MM.1S (cell line): ENCODE data around the gene VSIR.

Source experiments
- DNase-seq: peaks from one replicate; pipeline ENCODE4 v3.0.0-alpha.2; 2015
- H2AFZ ChIP-seq: fragments of 300-600 bp; sonication (generic); 2 replicates; pipeline ENCODE4 v1.6.0; 2016; ENCODE audit warnings: antibody characterized with exemption, low read length
- H3F3A ChIP-seq: fragments of 300-600 bp; sonication (generic); 2 replicates; pipeline ENCODE4 v1.6.1; 2016; ENCODE audit warnings: mild to moderate bottlenecking, antibody characterized with exemption, low read length, moderate library complexity, mixed read lengths; ENCODE audit not compliant: insufficient read depth
- H3K27ac ChIP-seq: fragments of 300-600 bp; sonication (generic); 2 replicates; pipeline ENCODE4 v1.5.1; 2016; ENCODE audit warnings: mild to moderate bottlenecking, low read length
- H3K27me3 ChIP-seq: fragments of 300-600 bp; sonication (generic); replicated peaks from 2 replicates; pipeline ENCODE4 v1.6.0; 2016; ENCODE audit warnings: low read length; ENCODE audit not compliant: insufficient read depth
- H3K36me3 ChIP-seq: fragments of 300-600 bp; sonication (generic); replicated peaks from 2 replicates; pipeline ENCODE4 v1.6.1; 2016; ENCODE audit warnings: mild to moderate bottlenecking, low read length, mixed read lengths; ENCODE audit not compliant: insufficient read depth
- H3K4me1 ChIP-seq: fragments of 300-600 bp; sonication (generic); 2 replicates; pipeline ENCODE4 v1.6.1; 2016; ENCODE audit warnings: low read length, mixed read lengths
- H3K4me2 ChIP-seq: fragments of 300-600 bp; sonication (generic); 2 replicates; pipeline ENCODE4 v1.6.0; 2016; ENCODE audit warnings: low read depth, low read length
- H3K4me3 ChIP-seq: fragments of 300-600 bp; sonication (generic); 2 replicates; pipeline ENCODE4 v1.5.1; 2016; ENCODE audit warnings: low read length, mixed read lengths
- H3K79me2 ChIP-seq: fragments of 300-600 bp; sonication (generic); 2 replicates; pipeline ENCODE4 v1.6.1; 2016; ENCODE audit warnings: mixed run types, low read length, mixed read lengths
- H3K9ac ChIP-seq: fragments of 300-600 bp; sonication (generic); 2 replicates; pipeline ENCODE4 v1.6.1; 2016; ENCODE audit warnings: low read length, mixed read lengths
- H3K9me2 ChIP-seq: fragments of 300-600 bp; sonication (generic); replicated peaks from 2 replicates; pipeline ENCODE4 v1.6.1; 2016; ENCODE audit warnings: mild to moderate bottlenecking, low read length, mixed read lengths; ENCODE audit not compliant: insufficient read depth
- H3K9me3 ChIP-seq: fragments of 300-600 bp; sonication (generic); replicated peaks from 2 replicates; pipeline ENCODE4 v1.6.1; 2016; ENCODE audit warnings: mild to moderate bottlenecking, low read length, mixed read lengths; ENCODE audit not compliant: insufficient read depth
- H4K20me1 ChIP-seq: fragments of 300-600 bp; sonication (generic); 2 replicates; pipeline ENCODE4 v1.6.1; 2016; ENCODE audit warnings: mild to moderate bottlenecking, low read length, moderate library complexity, mixed read lengths; ENCODE audit not compliant: insufficient read depth
- CTCF ChIP-seq: fragments of 300-600 bp; sonication (generic); IDR thresholded peaks from 2 replicates; pipeline ENCODE4 v1.5.1; 2016; ENCODE audit warnings: antibody characterized with exemption, low read length, mixed read lengths
- EZH2 ChIP-seq: fragments of 300-600 bp; sonication (generic); optimal IDR thresholded peaks from 2 replicates; pipeline ENCODE3; 2017; ENCODE audit warnings: low read depth, mild to moderate bottlenecking, antibody characterized with exemption, low read length, mixed read lengths
- EZH2phosphoT487 ChIP-seq: fragments of 300-600 bp; sonication (generic); IDR thresholded peaks from 2 replicates; pipeline ENCODE4 v1.6.1; 2018; ENCODE audit warnings: antibody characterized with exemption, low read length

The VSIR gene

GRCh38 chr10:71815515-71816130, 42.3 kb upstream of the VSIR start:
- TF ChIP-seq EZH2phosphoT487 (no peak), EZH2 (no peak), CTCF (no peak)
- Histone ChIP-seq H3K4me2 (no peak overlapping the region), H3K4me1 (no peaks in the 10 kb centered on the region), H3K9me2 (no peaks in the 10 kb centered on the region), H4K20me1 (no peaks in the 10 kb centered on the region), H3F3A (no peaks in the 10 kb centered on the region), H3K9ac (no peak overlapping the region), H3K4me3 (no peak overlapping the region), H3K79me2 (no peaks in the 10 kb centered on the region), H3K36me3 (no peaks in the 10 kb centered on the region), H3K27me3 (no peaks in the 10 kb centered on the region), H3K27ac (no peak overlapping the region), H3K9me3 (no peaks in the 10 kb centered on the region), H2AFZ (no peak overlapping the region)
- no peak for DNase-seq

DNA sequence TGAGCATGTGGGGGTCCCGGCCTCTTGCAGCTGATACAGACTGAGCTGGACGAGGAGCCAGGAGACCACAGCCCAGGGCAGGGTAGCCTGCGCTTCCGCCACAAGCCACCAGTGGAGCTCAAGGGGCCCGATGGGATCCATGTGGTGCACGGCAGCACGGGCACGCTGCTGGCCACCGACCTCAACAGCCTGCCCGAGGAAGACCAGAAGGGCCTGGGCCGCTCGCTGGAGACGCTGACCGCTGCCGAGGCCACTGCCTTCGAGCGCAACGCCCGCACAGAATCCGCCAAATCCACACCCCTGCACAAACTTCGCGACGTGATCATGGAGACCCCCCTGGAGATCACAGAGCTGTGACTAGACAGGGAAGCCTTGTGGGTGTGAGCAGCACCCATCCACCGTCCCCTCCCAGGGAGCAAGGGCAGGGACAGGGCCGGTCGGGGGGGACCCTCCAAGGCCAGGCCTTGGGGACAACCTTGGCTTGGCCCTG, 41.6 kb upstream of the VSIR start:
- TF ChIP-seq CTCF = no peak
- no peak for TF ChIP-seq EZH2phosphoT487
- no peak for TF ChIP-seq EZH2
- Histone ChIP-seq H3K79me2 (no peaks in the 10 kb centered on the region), H3K27ac (no peak overlapping the region), H3K27me3 (no peaks in the 10 kb centered on the region), H3K4me3 (no peak overlapping the region), H3F3A (no peaks in the 10 kb centered on the region), H3K4me1 (no peaks in the 10 kb centered on the region), H3K9ac (no peak overlapping the region), H3K4me2 (no peak overlapping the region), H3K9me3 (no peaks in the 10 kb centered on the region), H3K36me3 (no peaks in the 10 kb centered on the region), H3K9me2 (no peaks in the 10 kb centered on the region), H2AFZ (no peak overlapping the region), H4K20me1 (no peaks in the 10 kb centered on the region)
- DNase-seq = no peak

GRCh38 chr10:71812913-71813590, 39.7 kb upstream of the VSIR start:
- H3K9me3 ChIP-seq = no peaks in the 10 kb centered on the region
- TF ChIP-seq CTCF (no peak), EZH2 (no peak), EZH2phosphoT487 (no peak)
- H3K4me3 ChIP-seq = no peak overlapping the region
- no peaks in the 10 kb centered on the region for H3K4me1 ChIP-seq
- no peak overlapping the region for H3K9ac ChIP-seq
- no peak overlapping the region for H3K27ac ChIP-seq
- no peak overlapping the region for H3K4me2 ChIP-seq
- no peak overlapping the region for H2AFZ ChIP-seq
- no peaks in the 10 kb centered on the region for H3K79me2 ChIP-seq
- no peak for DNase-seq
- H3K27me3 ChIP-seq = no peaks in the 10 kb centered on the region
- no peaks in the 10 kb centered on the region for H3K36me3 ChIP-seq
- H3K9me2 ChIP-seq = no peaks in the 10 kb centered on the region
- H3F3A ChIP-seq = no peaks in the 10 kb centered on the region
- no peaks in the 10 kb centered on the region for H4K20me1 ChIP-seq
